GM19043 (cell line): Measurements from ENCODE around the gene CNTNAP2.
"Not testable (repeated sequence)": the region's sequence is repeated elsewhere in the genome, so short reads cannot be mapped to it uniquely, and the experiment has no call there.

Source experiments
- ATAC-seq: cut with Tn5 transposase; IDR thresholded peaks from one replicate; pipeline ENCODE4 v1.9.1; 2021; ENCODE audit warnings: low read depth; ENCODE audit not compliant: unreplicated experiment

The CNTNAP2 gene

GRCh38 chr7:147579148-147579547 is 1462.5 kb downstream of the CNTNAP2 start:
- ATAC-seq = no peak

GRCh38 chr7:147584771-147585193 is 1468.2 kb downstream of the CNTNAP2 start:
- no peak for ATAC-seq

GRCh38 chr7:147586110-147586509 is 1469.5 kb downstream of the CNTNAP2 start:
- ATAC-seq = no peak

- ATAC-seq = no peak
These were observed 1469.9 kb downstream of the CNTNAP2 start for GRCh38 chr7:147586526-147586925.

- no peak for ATAC-seq
These were observed 1476.9 kb downstream of the CNTNAP2 start for GRCh38 chr7:147593271-147594057.

- ATAC-seq = no peak
These were observed 1478.4 kb downstream of the CNTNAP2 start for GRCh38 chr7:147595042-147595441.

GRCh38 chr7:147598687-147599086 is 1482.1 kb downstream of the CNTNAP2 start:
- ATAC-seq = not testable (repeated sequence)

- no peak for ATAC-seq
These were observed 1488.7 kb downstream of the CNTNAP2 start for GRCh38 chr7:147605323-147605722.

GRCh38 chr7:147607157-147607800 is 1490.7 kb downstream of the CNTNAP2 start:
- ATAC-seq = no peak

GRCh38 chr7:147611431-147611830 is 1494.8 kb downstream of the CNTNAP2 start:
- ATAC-seq = no peak

- no peak for ATAC-seq
These were observed 1518.7 kb downstream of the CNTNAP2 start for GRCh38 chr7:147635288-147635687.

- no peak for ATAC-seq
These were observed 1520.0 kb downstream of the CNTNAP2 start for GRCh38 chr7:147636553-147636952.

- no peak for ATAC-seq
These were observed 1522.0 kb downstream of the CNTNAP2 start for GRCh38 chr7:147638566-147638965.

- no peak for ATAC-seq
These were observed 1522.4 kb downstream of the CNTNAP2 start for GRCh38 chr7:147639037-147639436.

GRCh38 chr7:147639751-147640150 is 1523.2 kb downstream of the CNTNAP2 start:
- no peak for ATAC-seq

GRCh38 chr7:147640821-147641220 is 1524.2 kb downstream of the CNTNAP2 start:
- no peak for ATAC-seq

GRCh38 chr7:147646568-147646967 is 1530.0 kb downstream of the CNTNAP2 start:
- ATAC-seq = no peak

GRCh38 chr7:147650991-147651390 is 1534.4 kb downstream of the CNTNAP2 start:
- ATAC-seq = no peak

GRCh38 chr7:147651601-147652000 is 1535.0 kb downstream of the CNTNAP2 start:
- ATAC-seq = no peak

GRCh38 chr7:147653456-147653855 is 1536.9 kb downstream of the CNTNAP2 start:
- ATAC-seq = no peak

GRCh38 chr7:147658392-147658967 is 1541.9 kb downstream of the CNTNAP2 start:
- no peak for ATAC-seq
